ENCODE data around the gene SEC31B. TPM values are rescaled to one million over a fixed set of nuclear protein-coding genes. Genes with fewer than 3 reads are reported as not detected.

SEC31B gene
- total and polyA plus RNA-seq, 9 of the 15 experiments (the other 6 are each of a cell fraction or from before 2014, with no cell fraction given), result 0.91 to 7.0 (median 2.4) TPM

DNA sequence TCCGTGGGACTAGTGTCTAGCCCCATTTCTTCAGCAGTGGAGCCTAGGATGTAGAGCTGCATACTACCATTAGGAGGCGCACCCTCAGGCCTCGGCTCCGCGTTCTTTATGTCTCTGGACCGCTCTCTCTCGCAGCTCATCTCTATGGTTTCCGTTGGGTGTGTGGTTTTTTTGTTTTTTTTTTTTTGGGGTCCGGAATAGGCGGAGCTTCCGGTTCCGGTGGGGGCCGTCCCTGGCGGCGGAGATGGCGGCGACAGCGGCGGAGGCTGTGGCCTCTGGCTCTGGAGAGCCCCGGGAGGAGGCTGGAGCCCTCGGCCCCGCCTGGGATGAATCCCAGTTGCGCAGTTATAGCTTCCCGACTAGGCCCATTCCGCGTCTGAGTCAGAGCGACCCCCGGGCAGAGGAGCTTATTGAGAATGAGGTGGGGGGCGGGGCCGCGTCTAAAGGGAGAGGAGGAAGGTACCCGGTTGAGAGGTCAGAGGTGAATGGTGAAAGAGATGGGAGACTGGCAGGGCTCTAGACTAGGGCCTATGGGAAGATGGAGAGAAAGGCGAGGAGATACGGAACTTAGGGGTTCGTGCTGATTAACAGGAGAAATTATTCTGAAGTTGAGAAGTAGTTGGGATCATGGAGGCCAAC lies 16.2 kb upstream of the SEC31B start, which contains the start of gene HIF1AN (continued):
- TF ChIP-seq, protein P1, sequence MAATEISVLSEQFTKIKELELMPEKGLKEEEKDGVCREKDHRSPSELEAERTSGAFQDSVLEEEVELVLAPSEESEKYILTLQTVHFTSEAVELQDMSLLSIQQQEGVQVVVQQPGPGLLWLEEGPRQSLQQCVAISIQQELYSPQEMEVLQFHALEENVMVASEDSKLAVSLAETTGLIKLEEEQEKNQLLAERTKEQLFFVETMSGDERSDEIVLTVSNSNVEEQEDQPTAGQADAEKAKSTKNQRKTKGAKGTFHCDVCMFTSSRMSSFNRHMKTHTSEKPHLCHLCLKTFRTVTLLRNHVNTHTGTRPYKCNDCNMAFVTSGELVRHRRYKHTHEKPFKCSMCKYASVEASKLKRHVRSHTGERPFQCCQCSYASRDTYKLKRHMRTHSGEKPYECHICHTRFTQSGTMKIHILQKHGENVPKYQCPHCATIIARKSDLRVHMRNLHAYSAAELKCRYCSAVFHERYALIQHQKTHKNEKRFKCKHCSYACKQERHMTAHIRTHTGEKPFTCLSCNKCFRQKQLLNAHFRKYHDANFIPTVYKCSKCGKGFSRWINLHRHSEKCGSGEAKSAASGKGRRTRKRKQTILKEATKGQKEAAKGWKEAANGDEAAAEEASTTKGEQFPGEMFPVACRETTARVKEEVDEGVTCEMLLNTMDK (IDR thresholded peaks at IDR 0.05; ENCODE audit: borderline replicate concordance, insufficient read depth, low read depth, low read length, poor library complexity, severe bottlenecking), result peak; percentile 40
- TF ChIP-seq PHF20 (IDR thresholded peaks at IDR 0.05; ENCODE audit: partially characterized antibody) (peak; percentile 88), FOXK2 (conservative IDR thresholded peaks at IDR 0.05 in 1 of 2, IDR thresholded peaks at IDR 0.05 in 1 of 2; ENCODE audit: low read depth in 2 of 2) (peak; percentile 64 to 70), ZKSCAN8 (CRISPR knock-in tag; IDR thresholded peaks at IDR 0.05) (no peak), GABPB1 (CRISPR knock-in tag; IDR thresholded peaks at IDR 0.05) (peak; percentile 85), SOX6 (IDR thresholded peaks at IDR 0.05) (peak; percentile 38; the same call in 1 of the 2 replicates), NCOR1 (IDR thresholded peaks at IDR 0.05) (0 out of 2 replicates have a peak, but pooled peaks have one; percentile 12), ZNF695 (CRISPR knock-in tag; IDR thresholded peaks at IDR 0.05) (no peak), ZNF354B (CRISPR knock-in tag; IDR thresholded peaks at IDR 0.05) (no peak), KDM1A (IDR thresholded peaks at IDR 0.05) (peak in 1 of 2 experiments; percentile 9; a peak in 1 of 4 replicates), HDAC1 (IDR thresholded peaks at IDR 0.05) (peak in 1 of 2 experiments; percentile 63; a peak in 2 of 4 replicates), ETV5 (CRISPR knock-in tag; IDR thresholded peaks at IDR 0.05; ENCODE audit: low read depth) (peak; percentile 77), ELF1 (tag; IDR thresholded peaks at IDR 0.05) (peak; percentile 62; the same call in 1 of the 2 replicates), ESRRB (CRISPR knock-in tag; IDR thresholded peaks at IDR 0.05; ENCODE audit: borderline replicate concordance) (no peak), NFIX (CRISPR knock-in tag; IDR thresholded peaks at IDR 0.05; ENCODE audit: low read depth) (no peak), POLR2AphosphoS5 (IDR thresholded peaks at IDR 0.05; ENCODE audit: control insufficient read depth, insufficient read depth, low read depth, low read length) (peak; percentile 67; the same call in 1 of the 2 replicates), RFX7 (CRISPR knock-in tag; IDR thresholded peaks at IDR 0.05) (no peak), CBX2 (IDR thresholded peaks at IDR 0.05; ENCODE audit: insufficient read depth, low read length, poor library complexity, severe bottlenecking) (no peak), SMAD3 (CRISPR knock-in tag; conservative IDR thresholded peaks at IDR 0.05) (no peak), CXXC5 (CRISPR knock-in tag; IDR thresholded peaks at IDR 0.05) (peak; percentile 60), TAF9B (IDR thresholded peaks at IDR 0.05; ENCODE audit: partially characterized antibody) (peak; percentile 63), ZNF165 (CRISPR knock-in tag; IDR thresholded peaks at IDR 0.05; ENCODE audit: borderline replicate concordance) (no peak), MAZ (CRISPR knock-in tag; conservative IDR thresholded peaks at IDR 0.05 in 1 of 2, IDR thresholded peaks at IDR 0.05 in 1 of 2) (peak; percentile 60 to 87; a peak in 3 of 4 replicates), TCFL5 (CRISPR knock-in tag; conservative IDR thresholded peaks at IDR 0.05) (no peak), TBP (optimal IDR thresholded peaks at IDR 0.05; ENCODE audit: low read depth, low read length) (peak; percentile 12), TEAD1 (CRISPR knock-in tag; IDR thresholded peaks at IDR 0.05) (peak in 1 of 2 experiments; percentile 45; a peak in 1 of 4 replicates)
- TF ChIP-seq, protein P2, sequence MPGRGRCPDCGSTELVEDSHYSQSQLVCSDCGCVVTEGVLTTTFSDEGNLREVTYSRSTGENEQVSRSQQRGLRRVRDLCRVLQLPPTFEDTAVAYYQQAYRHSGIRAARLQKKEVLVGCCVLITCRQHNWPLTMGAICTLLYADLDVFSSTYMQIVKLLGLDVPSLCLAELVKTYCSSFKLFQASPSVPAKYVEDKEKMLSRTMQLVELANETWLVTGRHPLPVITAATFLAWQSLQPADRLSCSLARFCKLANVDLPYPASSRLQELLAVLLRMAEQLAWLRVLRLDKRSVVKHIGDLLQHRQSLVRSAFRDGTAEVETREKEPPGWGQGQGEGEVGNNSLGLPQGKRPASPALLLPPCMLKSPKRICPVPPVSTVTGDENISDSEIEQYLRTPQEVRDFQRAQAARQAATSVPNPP (IDR thresholded peaks at IDR 0.05; ENCODE audit: borderline replicate concordance, insufficient read depth, insufficient read length), result no peak
